Suppressor macrophage (primary cell): ENCODE results near the gene EML1.

ENCODE experiments used
- DNase-seq, 4 experiments: peaks; one replicate each; pipeline ENCODE4 v3.0.0-alpha.2; 2020 to 2022

Gene EML1

DNA sequence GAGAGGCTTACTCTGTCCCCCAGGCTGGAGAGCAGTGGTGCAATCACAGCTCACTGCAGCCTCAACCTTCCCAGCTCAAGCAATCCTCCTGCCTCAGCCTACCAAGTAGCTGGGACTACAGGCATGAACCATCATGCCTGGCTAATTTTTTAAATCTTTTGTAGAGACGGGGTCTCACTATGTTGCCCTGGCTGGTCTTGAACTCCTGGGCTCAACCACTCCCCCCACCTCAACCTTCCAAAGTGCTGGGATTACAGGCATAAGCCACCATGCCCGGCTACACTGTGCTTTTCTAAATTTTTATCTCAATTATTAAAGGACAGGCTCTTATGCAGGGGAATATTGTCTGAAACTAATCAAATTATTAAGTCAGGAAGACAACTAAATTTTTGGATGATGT is 44.6 kb downstream of the EML1 start:
- no peak for DNase-seq

DNA sequence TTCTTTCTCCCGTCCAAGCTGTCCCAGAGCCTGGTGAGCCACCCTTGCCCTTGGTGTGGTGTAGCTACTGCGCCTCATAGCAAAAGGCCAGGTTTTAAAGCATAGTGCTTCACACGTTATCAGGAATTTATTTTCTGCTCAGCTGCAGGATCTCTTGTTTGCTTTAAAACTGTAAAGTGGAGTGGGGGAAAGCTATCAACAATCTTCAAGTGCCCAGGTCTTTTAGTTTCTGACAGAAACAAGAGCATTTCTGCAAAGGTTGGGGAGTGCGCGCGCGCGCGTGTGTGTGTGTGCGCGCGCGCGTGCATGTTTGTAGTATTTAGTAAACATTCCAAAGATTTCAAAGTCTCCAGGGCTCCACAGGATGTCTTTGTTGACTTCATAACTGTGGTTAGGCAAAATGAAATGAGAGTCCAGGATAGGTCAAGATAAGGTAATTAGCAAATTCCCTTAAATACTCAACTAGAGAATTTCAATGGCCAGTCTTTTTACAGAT is 45.5 kb downstream of the EML1 start:
- DNase-seq, result no peak

DNA sequence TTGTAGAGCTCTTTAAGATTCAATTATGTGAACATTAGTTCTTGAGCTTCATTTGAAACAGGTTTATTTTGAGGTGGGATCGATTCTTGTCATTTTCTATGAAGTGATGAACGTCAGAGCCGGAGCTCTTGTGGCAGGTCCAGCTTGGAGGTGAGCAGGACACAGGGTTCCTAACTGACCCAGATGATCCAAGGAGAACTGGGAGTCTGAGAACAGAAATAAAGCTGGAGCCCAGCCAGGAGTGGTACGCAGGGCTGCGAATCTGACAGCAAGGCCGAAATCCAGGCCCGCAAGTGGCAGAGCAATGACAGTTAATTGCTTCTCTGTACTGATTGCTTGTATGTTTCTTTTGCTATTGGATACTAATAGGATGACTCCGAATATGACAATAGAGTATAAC is 46.5 kb downstream of the EML1 start:
- no peak for DNase-seq

- DNase-seq, result no peak
Observed at GRCh38 chr14:99840265-99840664, 47.1 kb downstream of the EML1 start.

GRCh38 chr14:99840774-99841305 is 47.6 kb downstream of the EML1 start:
- no peak for DNase-seq

- DNase-seq, result no peak
Observed at GRCh38 chr14:99841436-99842071, 48.3 kb downstream of the EML1 start.

- DNase-seq, result no peak
Observed at GRCh38 chr14:99842141-99842540, 48.9 kb downstream of the EML1 start.

GRCh38 chr14:99846808-99847207 is 53.6 kb downstream of the EML1 start:
- no peak for DNase-seq

DNA sequence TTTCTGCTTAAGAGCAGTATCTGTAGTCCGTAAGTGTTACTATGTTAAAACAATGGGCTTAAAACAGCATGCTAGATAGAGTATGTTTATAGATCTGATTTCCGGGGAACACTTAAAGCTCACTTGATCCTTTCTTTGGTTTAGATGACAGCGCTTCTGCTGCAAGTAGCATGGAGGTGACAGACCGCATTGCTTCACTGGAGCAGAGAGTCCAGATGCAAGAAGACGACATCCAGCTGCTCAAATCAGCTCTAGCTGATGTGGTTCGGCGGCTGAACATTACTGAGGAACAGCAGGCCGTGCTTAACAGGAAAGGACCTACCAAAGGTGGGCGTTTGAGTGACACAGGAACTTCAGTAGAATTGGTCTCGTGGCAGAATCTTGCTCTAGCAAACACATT is 57.5 kb downstream of the EML1 start:
- DNase-seq, result no peak

GRCh38 chr14:99852578-99852977 is 59.4 kb downstream of the EML1 start:
- no peak for DNase-seq

- DNase-seq, result no peak
Observed at GRCh38 chr14:99853206-99853605, 60.0 kb downstream of the EML1 start.

DNA sequence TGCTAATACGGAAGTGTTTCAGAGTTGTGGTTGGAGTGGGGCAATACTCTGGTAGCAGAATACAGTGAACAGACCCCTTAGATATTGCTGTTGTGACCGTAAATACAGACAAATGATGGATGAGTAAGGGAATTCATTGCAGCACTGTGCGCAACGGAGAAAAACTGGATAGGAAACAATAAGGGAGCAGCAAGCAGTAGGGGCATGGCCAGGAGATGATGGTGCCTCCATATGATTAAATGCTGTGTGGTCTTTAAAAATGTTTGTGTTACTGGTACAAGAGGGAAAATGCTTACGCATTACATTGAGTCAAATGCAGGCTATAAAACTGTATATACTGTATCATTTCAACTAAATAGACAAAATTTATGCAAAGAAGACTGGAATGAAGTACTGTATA is 61.6 kb downstream of the EML1 start:
- DNase-seq, result no peak

- DNase-seq, result no peak
Observed at GRCh38 chr14:99855271-99855670, 62.1 kb downstream of the EML1 start.

DNA sequence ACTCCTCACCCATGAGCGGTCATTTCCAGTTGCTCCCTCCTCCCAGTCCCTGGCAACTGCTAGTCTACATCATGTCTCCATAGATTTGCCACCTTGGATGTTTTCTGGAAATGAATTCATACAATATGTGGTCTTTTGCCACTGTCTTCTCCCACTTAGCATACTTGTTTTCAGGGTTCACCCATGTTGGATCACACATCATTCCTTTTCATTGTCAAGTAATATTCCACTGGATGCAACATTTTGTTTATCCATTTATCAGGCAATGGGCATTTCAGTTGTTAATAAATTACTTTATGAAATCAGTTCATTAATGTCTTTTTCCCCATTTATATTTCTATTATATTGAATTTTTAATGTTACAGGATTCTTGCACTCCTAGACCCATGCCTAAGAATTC is 64.3 kb downstream of the EML1 start:
- no peak for DNase-seq

DNA sequence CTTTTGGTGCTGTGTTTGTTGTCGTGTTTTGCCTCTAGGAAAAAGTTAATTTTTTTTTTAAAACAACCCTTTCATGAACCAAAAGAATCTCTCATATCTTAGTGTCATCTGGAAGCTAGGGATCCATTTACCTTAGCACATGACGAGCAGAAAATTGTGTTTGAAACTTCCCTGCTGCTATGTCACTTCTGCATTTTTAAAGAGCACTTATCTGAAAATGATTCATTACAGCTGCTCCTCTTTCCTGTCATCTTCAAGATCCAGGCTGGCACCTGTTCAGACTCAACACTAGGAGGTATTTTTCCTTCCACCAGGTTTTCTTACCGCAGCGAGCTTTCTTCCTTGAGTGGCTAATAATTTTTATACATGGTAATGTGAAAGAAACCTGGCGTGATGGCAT is 67.0 kb downstream of the EML1 start:
- no peak for DNase-seq

GRCh38 chr14:99862136-99862535 is 68.9 kb downstream of the EML1 start:
- DNase-seq, result no peak

- no peak for DNase-seq
Observed at GRCh38 chr14:99863059-99863458, 69.8 kb downstream of the EML1 start.

- no peak for DNase-seq
Observed at GRCh38 chr14:99865408-99865807, 72.2 kb downstream of the EML1 start.

DNA sequence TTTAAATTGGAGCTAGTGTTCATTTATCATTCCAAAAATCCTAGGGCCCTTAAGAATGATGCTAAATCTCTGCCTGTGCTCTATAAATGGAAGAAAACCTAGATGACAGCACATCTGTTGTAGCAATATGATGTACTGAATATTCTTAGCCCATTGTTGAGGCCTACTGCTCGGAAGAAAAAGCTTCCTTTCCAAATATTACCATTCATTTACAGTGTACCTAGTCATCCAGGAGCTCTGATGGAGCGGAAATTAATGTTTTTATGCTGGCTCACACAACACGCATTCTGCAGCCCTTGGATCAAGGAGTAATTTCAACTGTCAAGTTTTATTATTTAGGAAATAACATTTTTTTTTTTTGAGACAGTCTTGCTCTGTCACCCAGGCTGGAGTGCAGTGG is 77.4 kb downstream of the EML1 start:
- DNase-seq, result no peak

DNA sequence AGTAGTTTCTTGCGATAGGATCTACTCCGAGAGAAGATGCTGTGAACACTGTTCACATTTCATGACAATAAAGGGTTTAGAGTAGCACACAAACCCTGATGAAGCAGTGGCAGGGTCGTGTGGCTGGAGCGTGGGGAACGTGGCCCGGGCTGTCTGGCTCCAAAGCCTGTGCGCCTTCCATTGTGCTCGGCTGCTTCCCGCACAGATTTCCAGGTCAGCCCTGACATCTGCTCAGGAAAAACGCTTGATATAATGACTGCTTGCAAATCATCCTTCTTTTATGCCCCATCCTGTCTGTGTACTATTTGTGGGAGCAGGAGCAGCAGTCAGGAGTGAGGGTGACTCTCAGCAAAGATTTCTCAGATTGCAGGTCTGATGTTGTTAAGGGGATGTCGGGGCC is 78.6 kb downstream of the EML1 start:
- no peak for DNase-seq

GRCh38 chr14:99872786-99873440 is 79.7 kb downstream of the EML1 start:
- no peak for DNase-seq

- no peak for DNase-seq
Observed at GRCh38 chr14:99873653-99874052, 80.4 kb downstream of the EML1 start.

DNA sequence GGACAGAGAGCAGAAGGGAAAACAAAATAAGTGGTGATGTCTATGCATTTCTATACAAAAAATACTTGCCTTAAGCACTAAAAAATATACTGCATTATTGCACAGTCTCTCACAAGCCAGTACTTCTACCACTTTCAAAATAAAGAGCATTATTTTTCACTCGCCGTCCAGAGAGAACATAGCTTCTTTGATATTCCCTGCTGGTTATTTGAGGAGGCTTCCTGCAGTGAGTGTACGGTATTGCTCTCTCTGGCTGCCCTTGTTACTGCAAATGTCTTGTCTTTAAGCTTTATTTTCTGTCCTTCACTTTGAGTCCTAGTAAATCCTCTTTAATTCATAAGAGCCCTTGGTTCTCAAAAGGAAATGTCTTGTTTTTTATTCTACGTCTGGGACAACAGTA is 81.1 kb downstream of the EML1 start:
- no peak for DNase-seq

- DNase-seq, result no peak
Observed at GRCh38 chr14:99875421-99875820, 82.2 kb downstream of the EML1 start.
